ENCODE measurements around the gene MBOAT2.

Gene MBOAT2

GRCh38 chr2:8805278-8806210 is 197.9 kb downstream of the MBOAT2 start:
- no peak for DNase-seq (ENCODE audit: low read depth in 1 of 2, low spot score in 1 of 2)
- no peak overlapping the region for H3K4me3 ChIP-seq (replicated peaks; ENCODE audit: insufficient read depth, low read length)
- H3K27me3 ChIP-seq (ENCODE audit: insufficient read depth, poor library complexity, severe bottlenecking), result no peaks in the 10 kb centered on the region
- H3K27ac ChIP-seq (replicated peaks), result no peak overlapping the region
- TF ChIP-seq GABPA (IDR thresholded peaks at IDR 0.05; ENCODE audit: low read depth) (no peak), POLR2AphosphoS5 (IDR thresholded peaks at IDR 0.05; ENCODE audit: low read depth) (no peak), SPI1 (IDR thresholded peaks at IDR 0.05; ENCODE audit: borderline replicate concordance, low read depth) (no peak), REST (IDR thresholded peaks at IDR 0.05; ENCODE audit: insufficient replicate concordance, low read depth) (no peak), CTCF (IDR thresholded peaks at IDR 0.05; ENCODE audit: insufficient read depth, low read length) (no peak)

- H3K27ac ChIP-seq (replicated peaks), result no peak overlapping the region
- no peaks in the 10 kb centered on the region for H3K27me3 ChIP-seq (ENCODE audit: insufficient read depth, poor library complexity, severe bottlenecking)
- DNase-seq (ENCODE audit: low read depth in 1 of 2, low spot score in 1 of 2), result no peak
- TF ChIP-seq REST (IDR thresholded peaks at IDR 0.05; ENCODE audit: insufficient replicate concordance, low read depth), result no peak
- H3K4me3 ChIP-seq (replicated peaks; ENCODE audit: insufficient read depth, low read length), result no peak overlapping the region
Measured at GRCh38 chr2:8803658-8804379, 199.7 kb downstream of the MBOAT2 start.

- no peak for TF ChIP-seq GABPA (IDR thresholded peaks at IDR 0.05; ENCODE audit: low read depth)
- no peak for TF ChIP-seq SPI1 (IDR thresholded peaks at IDR 0.05; ENCODE audit: borderline replicate concordance, low read depth)
- TF ChIP-seq REST (IDR thresholded peaks at IDR 0.05; ENCODE audit: insufficient replicate concordance, low read depth), result no peak
- no peak for TF ChIP-seq POLR2AphosphoS5 (IDR thresholded peaks at IDR 0.05; ENCODE audit: low read depth)
- TF ChIP-seq CTCF (IDR thresholded peaks at IDR 0.05; ENCODE audit: insufficient read depth, low read length), result no peak
- H3K27ac ChIP-seq (replicated peaks), result no peak overlapping the region
- H3K4me3 ChIP-seq (replicated peaks; ENCODE audit: insufficient read depth, low read length), result no peak overlapping the region
- DNase-seq (ENCODE audit: low read depth in 1 of 2, low spot score in 1 of 2), result no peak
- no peaks in the 10 kb centered on the region for H3K27me3 ChIP-seq (ENCODE audit: insufficient read depth, poor library complexity, severe bottlenecking)
Measured at GRCh38 chr2:8802741-8803140, 200.7 kb downstream of the MBOAT2 start.

Data from HL-60 (cell line).